GM18505 (cell line): ENCODE results near the gene AGK.

Experiments
- ATAC-seq: cut with Tn5 transposase; IDR thresholded peaks from one replicate; pipeline ENCODE4 v1.9.1; 2021; ENCODE audit not compliant: unreplicated experiment
- POLR2A ChIP-seq: IDR thresholded peaks from 4 replicates; pipeline ENCODE4 v1.6.1; 2011; ENCODE audit warnings: borderline replicate concordance; ENCODE audit not compliant: insufficient read depth, insufficient read length; ENCODE audit errors: extremely low read depth

AGK gene

GRCh38 chr7:141551094-141551781, at the start of gene AGK:
TSS of gene AGK (plus strand) at chr7:141551410. CDS start at chr7:141555467, 4,057 bp downstream.
- ATAC-seq, result peak; percentile 93
- TF ChIP-seq POLR2A, result peak; percentile 95

- no peak for TF ChIP-seq POLR2A
- no peak for ATAC-seq
Measured at GRCh38 chr7:141501451-141501850, 49.8 kb upstream of the AGK start.

GRCh38 chr7:141511316-141511675, 39.9 kb upstream of the AGK start:
- no peak for ATAC-seq
- TF ChIP-seq POLR2A, result no peak

- TF ChIP-seq POLR2A, result no peak
- ATAC-seq, result no peak
Measured at GRCh38 chr7:141511676-141512396, 39.4 kb upstream of the AGK start.

GRCh38 chr7:141512597-141512996, 38.6 kb upstream of the AGK start:
- TF ChIP-seq POLR2A, result no peak
- ATAC-seq, result no peak

- no peak for ATAC-seq
- TF ChIP-seq POLR2A, result no peak
Measured at GRCh38 chr7:141513720-141514119, 37.5 kb upstream of the AGK start.

- ATAC-seq, result no peak
- no peak for TF ChIP-seq POLR2A
Measured at GRCh38 chr7:141515941-141516340, 35.3 kb upstream of the AGK start.

- TF ChIP-seq POLR2A, result no peak
- ATAC-seq, result no peak
Measured at GRCh38 chr7:141519623-141520022, 31.6 kb upstream of the AGK start.

- no peak for TF ChIP-seq POLR2A
- ATAC-seq, result no peak
Measured at GRCh38 chr7:141522657-141523342, 28.4 kb upstream of the AGK start.

GRCh38 chr7:141525973-141526514, 25.2 kb upstream of the AGK start:
- ATAC-seq, result no peak
- TF ChIP-seq POLR2A, result no peak

- ATAC-seq, result no peak
- no peak for TF ChIP-seq POLR2A
Measured at GRCh38 chr7:141527076-141527475, 24.1 kb upstream of the AGK start.

- no peak for TF ChIP-seq POLR2A
- no peak for ATAC-seq
Measured at GRCh38 chr7:141528399-141528798, 22.8 kb upstream of the AGK start.

- peak; percentile 69 for ATAC-seq
- no peak for TF ChIP-seq POLR2A
Measured at GRCh38 chr7:141533149-141533949, 17.9 kb upstream of the AGK start.
